D721Med (cell line): ENCODE results near the gene KIAA0232.

Experiments
- DNase-seq: peaks from one replicate; pipeline ENCODE4 v3.0.0; 2011; ENCODE audit warnings: low spot score; ENCODE audit not compliant: insufficient read length
- FAIRE-seq: peaks from 2 replicates; lab custom pipeline; 2011; peaks lifted over from hg19 to GRCh38; lab: Jason Lieb, UNC
- TF ChIP-seq, protein P1 (sequence below): IDR thresholded peaks from 2 replicates; pipeline ENCODE4 v1.5.1; 2012; ENCODE audit warnings: mild to moderate bottlenecking, control low read depth; ENCODE audit not compliant: insufficient read depth; ENCODE audit errors: missing control alignments

KIAA0232 gene

DNA sequence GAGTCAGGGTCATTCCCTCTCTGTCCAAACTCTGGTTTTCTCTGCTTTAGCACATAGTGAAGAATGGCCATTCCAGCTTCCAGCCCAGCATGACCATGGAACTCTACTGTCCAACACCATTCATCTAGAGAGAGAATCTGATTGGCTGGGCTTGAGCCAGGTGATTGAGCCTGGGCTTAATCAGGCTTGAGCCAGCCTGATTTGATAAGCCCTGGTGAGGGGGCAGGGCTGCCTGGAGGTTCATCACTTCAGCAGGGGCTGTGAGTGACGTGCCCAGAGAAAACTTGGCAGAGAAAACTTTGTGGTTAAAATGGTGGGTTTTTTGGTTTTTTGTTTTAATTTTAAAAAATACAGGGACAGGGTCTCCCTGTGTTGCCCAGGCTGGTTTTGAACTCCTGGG lies 62.5 kb downstream of the KIAA0232 start:
- FAIRE-seq, result no peak
- DNase-seq, result no peak
- TF ChIP-seq, protein P1, sequence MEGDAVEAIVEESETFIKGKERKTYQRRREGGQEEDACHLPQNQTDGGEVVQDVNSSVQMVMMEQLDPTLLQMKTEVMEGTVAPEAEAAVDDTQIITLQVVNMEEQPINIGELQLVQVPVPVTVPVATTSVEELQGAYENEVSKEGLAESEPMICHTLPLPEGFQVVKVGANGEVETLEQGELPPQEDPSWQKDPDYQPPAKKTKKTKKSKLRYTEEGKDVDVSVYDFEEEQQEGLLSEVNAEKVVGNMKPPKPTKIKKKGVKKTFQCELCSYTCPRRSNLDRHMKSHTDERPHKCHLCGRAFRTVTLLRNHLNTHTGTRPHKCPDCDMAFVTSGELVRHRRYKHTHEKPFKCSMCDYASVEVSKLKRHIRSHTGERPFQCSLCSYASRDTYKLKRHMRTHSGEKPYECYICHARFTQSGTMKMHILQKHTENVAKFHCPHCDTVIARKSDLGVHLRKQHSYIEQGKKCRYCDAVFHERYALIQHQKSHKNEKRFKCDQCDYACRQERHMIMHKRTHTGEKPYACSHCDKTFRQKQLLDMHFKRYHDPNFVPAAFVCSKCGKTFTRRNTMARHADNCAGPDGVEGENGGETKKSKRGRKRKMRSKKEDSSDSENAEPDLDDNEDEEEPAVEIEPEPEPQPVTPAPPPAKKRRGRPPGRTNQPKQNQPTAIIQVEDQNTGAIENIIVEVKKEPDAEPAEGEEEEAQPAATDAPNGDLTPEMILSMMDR, result no peak

DNA sequence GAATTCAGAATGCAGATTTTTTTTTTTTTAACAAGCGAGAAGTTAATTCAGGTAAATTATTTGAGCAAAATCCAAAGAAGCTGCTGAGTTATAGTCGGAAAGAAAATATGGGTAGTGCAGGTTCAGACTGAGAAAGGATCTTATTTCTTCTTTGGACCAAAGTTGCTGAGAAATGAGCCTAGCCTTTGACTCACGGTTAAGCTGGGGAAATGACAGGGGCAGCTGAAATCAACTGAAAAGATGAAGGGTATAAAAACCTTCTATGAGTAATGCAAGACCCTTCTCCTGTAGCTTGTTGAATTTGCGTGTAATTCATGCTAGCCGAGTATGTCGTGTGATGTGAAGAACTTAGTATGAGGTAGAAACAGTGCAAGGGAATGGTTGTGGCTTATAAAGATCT lies 63.0 kb downstream of the KIAA0232 start:
- DNase-seq (no peak), FAIRE-seq (no peak)
- TF ChIP-seq, protein P1, result no peak

DNA sequence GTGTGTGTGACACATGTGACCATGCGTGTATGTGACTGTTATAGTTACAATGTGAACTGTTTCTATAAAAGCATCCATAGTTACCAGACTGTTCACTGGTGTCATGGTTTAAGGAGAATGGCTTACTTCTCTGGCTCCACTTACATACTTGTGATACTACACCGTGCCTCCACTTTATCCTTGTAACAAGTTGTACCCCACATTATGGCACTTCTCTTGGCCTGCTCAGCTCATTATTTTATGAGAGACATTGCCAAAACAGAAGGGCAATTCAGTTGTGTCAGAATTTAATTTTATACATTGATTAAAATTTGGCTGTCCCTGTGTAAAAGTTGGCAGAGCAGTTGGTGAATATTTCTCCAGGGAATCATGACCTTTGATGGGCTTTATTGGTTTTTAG lies 64.7 kb downstream of the KIAA0232 start:
- TF ChIP-seq, protein P1, result no peak
- FAIRE-seq (no peak), DNase-seq (no peak)

DNA sequence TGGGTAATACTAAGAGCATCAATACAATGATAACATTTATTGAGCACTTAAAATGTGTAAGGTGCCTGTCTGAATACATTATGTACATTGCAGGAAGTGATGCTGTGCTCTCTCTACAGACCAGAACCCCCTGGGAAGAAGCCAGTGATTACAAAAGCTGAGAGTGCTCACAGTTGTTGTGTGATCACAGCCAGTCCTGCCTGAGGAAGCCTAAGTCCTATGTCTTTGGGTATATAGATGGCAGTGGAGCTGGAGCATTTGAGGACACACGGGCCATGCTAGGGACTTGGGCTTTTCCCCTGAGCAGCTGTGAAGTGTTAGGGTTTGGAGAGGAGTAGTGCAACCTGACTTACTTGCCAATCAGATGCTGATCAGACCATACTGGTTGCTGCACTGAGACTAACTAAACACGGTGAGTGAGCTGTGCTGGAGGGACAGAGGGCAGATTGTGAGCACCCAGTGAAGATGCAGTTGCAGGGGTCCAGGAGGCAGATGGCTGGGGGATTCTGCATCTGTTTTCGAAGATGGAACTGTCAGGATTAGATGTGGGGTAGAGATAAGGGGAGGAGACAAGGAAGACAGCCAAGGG lies 66.3 kb downstream of the KIAA0232 start:
- FAIRE-seq (no peak), DNase-seq (no peak)
- TF ChIP-seq, protein P1, result no peak

DNA sequence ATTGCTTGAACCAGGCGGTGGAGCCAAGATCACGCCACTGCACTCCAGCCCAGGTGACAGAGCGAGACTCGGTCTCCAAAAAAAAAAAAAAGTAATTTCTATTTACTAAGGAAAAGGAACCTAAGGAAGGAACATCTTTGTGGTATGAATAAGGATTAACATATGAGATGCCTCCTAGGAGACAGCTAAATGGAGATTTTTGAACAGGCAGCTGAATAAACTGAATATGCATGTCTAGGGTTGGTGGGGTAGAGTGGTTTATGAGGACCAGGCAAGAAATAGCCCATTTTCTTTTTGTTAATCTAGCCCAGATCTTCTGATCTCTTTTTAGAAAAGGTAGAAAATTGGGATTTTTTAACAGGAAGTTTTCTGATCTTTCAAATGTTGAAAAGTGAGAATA lies 67.2 kb downstream of the KIAA0232 start:
- TF ChIP-seq, protein P1, result no peak
- FAIRE-seq (no peak), DNase-seq (no peak)

DNA sequence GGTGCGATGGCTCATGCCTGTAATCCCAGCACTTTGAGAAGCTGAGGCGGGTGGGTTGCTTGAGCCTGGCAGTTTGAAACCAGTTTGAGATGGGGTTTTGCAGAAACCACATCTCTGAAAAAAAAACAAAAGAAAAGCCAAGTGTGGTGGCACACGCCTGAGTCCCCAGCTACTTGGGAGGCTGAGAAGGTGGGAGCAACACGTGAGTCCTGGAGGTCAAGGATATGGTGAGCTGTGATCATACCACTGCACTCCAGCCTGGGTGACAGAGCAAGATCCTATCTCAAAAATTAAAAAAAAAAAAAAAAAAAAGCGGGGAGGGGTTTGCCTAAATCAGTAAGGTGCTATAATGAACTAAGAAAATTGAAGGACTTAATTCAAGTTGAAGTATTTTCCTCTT lies 68.9 kb downstream of the KIAA0232 start:
- TF ChIP-seq, protein P1, result no peak
- no peak for DNase-seq
- no peak for FAIRE-seq

DNA sequence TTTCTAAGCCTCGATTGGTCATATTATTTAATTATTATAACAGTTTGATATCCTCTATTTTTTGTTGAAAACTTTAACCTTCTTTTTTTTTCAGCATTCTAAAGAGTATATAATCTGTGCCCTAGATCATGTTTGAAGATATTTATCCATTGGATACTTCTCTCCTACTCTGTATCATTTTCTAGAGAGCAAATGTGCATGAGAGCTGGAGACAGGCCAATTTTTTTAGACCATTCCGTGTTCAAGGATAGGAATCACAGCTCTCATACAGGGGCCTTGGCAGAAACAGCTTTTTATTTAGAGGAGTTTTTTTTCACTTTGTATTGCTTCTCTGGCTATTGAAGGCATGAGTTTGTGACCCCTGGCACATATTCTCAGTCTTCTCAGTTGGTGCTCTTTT lies 69.4 kb downstream of the KIAA0232 start:
- no peak for FAIRE-seq
- DNase-seq, result no peak
- TF ChIP-seq, protein P1, result no peak
